DMS153 treated with DMSO at 0.1 percent for 48 hours (cell line): ENCODE data around the gene CLEC2D.
"Not testable (repeated sequence)": the region's sequence is repeated elsewhere in the genome, so short reads cannot be mapped to it uniquely, and the experiment has no call there.

Experiments used
- DNase-seq: peaks from one replicate; lab custom pipeline; 2025; ENCODE audit not compliant: unreplicated experiment; lab: John Stamatoyannopoulos, UW

Gene CLEC2D

GRCh38 chr12:9699269-9699897, 29.9 kb downstream of the CLEC2D start:
- no peak for DNase-seq

GRCh38 chr12:9699898-9700605, 30.5 kb downstream of the CLEC2D start:
- DNase-seq = no peak

DNA sequence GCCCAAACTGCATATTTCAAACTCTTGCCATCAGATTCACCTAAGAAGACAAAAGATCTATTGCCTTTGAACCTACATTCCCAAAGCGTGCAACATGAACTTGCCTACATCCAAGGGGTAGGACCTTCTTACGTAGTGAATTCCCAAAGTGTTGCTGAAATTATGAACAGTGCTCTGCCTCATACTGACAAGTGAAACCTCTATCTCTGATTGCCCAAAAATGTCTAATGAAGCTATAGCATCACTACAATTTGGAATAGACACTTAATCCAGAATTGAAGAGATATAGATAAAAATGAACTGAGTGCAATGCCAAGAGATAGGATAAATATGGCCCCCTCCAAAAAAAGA, 31.1 kb downstream of the CLEC2D start:
- DNase-seq = no peak

GRCh38 chr12:9701380-9702154, 32.1 kb downstream of the CLEC2D start:
- no peak for DNase-seq

DNA sequence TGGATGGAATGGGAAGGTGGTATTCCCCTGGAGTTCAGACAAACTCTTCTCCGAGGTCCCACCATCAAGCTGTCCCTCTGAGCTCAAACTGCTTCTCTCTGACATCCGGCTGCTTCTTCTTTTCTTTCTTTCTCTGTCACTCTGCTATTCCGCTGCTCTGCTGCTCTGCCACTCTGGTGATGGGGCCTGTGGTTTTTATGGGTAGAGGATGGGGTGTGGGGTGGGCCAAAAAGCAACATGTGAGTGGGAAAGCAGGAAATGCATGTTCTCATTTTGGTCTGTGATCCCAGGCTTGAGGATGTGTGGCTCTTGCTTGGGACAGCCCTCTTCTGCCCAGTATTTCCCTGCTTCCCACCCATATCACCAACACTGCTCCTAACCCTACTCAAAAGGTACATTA, 32.7 kb downstream of the CLEC2D start:
- no peak for DNase-seq

DNA sequence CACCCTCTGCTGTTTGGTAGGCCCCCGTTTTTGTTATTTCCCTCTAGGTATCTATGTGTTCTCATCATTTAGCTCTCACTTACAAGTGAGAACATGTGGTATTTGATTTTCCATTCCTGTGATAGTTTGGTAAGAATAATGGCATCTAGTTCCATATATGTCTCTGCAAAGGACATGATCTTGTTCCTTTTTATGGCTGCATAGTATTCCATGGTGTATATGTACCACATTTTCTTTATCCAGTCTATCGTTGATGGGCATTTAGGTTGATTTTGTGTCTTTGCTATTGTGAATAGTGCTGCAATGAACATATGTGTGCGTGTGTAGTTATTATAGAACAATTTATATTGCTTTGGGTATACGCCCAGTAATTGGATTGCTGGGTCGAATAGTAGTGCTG, 35.0 kb downstream of the CLEC2D start:
- DNase-seq = not testable (repeated sequence)

DNA sequence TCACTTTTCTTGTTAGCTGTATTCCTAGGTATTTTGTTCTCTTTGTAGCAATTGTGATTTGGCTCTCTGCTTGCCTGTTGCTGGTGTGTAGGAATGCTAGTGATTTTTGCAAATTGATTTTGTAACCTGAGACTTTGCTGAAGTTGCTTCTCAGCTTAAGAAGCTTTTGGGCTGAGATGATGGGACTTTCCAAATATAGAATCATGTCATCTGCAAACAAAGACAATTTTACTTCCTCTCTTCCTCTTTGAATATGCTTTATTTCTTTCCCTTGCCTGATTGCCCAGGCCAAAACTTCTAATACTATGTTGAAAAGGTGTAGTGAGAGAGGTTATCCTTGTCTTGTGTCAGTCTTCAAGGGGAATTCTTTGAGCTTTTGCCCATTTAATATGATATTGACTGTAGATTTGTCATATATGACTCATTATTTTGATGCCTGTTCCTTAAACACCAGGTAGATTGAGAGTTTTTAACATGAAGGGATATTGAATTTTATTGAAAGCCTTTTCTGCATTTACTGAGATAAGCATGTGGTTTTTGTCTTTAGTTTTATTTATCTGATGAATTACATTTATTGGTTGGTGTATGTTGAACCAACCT, 36.7 kb downstream of the CLEC2D start:
- DNase-seq = no peak

DNA sequence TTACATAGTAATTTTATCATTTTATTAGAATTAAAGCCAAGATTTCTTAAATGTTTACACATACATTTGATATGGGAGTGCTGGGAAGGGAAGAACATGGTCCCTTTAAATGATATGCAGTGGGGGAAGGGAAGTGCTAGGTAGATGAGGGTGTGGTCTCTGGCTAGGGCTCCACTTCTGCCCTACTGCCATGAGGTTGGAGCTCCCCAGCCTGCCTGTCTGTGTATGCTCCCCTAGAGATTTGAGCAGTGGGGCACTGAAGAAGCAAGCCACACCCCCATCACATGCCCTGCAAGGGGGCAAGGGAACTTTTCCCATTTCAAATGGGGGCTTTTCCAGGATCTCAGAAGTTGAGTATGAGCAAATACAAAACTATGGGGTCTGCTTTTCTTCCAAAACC, 37.8 kb downstream of the CLEC2D start:
- no peak for DNase-seq

- DNase-seq = peak; percentile 4
Observed at GRCh38 chr12:9707864-9708808, 38.6 kb downstream of the CLEC2D start.

DNA sequence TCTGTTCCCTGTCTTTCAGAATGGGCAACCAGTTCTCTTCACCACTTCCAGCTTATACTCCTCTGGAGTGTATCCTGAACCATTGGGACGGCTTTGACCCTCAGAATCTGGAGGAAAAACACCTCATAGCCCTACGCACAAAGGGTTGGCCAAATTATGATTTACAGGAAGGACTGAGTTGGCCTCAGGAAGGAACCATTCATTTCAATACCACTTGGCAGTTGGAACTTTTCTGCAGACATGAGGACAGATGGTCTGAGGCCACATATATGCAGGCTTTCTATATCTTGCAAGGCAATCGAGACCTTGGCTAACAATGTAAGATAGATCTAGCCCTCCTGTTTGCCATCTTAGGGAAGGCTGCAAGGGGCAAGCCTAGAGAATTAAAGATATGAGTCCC, 39.3 kb downstream of the CLEC2D start:
- DNase-seq = no peak

- DNase-seq = no peak
Observed at GRCh38 chr12:9710584-9711375, 41.3 kb downstream of the CLEC2D start.

GRCh38 chr12:9711664-9712063, 42.2 kb downstream of the CLEC2D start:
- DNase-seq = no peak

GRCh38 chr12:9713032-9713558, 43.6 kb downstream of the CLEC2D start:
- not testable (repeated sequence) for DNase-seq

GRCh38 chr12:9717070-9717925, 47.8 kb downstream of the CLEC2D start:
- no peak for DNase-seq

- no peak for DNase-seq
Observed at GRCh38 chr12:9718968-9719367, 49.5 kb downstream of the CLEC2D start.

DNA sequence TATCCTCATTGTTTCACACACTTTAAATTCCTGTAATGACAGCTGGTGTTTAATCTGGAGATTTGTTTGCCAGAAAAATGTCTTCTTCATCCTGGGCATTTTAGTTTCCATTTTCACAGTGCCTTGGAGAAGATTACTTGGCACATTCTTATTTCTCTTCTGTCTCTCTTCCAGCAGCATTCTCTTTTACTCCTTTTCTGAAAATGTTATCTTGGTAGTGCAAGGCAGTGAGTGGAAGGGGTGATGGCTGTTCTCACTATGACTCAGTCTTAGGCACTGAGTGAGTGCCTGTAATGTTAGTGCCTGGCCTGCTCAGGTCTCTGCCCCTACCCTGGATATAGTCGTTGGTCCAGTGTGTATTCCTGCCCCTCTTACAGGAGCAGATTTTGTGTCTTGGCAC, 50.3 kb downstream of the CLEC2D start:
- DNase-seq = no peak

GRCh38 chr12:9721394-9722092, 52.0 kb downstream of the CLEC2D start:
- DNase-seq = no peak

DNA sequence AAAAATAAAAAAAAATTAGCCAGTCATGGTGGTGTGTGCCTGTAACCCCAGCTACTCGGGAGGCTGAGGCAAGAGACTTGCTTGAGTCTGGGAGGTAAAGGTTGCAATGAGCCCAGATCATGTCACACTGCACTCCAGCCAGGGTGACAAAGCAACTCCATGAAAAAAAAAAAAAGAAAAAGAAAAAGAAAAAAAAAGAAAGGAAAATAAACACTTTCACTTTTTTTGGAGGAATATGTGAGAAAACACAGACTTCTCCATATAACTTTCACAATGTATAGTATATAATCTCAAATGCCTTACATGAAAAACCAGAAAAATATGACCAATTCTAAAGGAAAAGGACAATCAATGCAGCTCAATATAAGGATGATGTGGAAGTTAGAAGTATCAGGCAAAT, 54.5 kb downstream of the CLEC2D start:
- no peak for DNase-seq
